Cardiac fibroblast (primary cell): Measurements from ENCODE around the gene SERPINA5.

Experiments
- DNase-seq, 2 donors: peaks; one replicate each; pipeline versions ENCODE4 v3.0.0 to v3.0.0-alpha.2; 2010; ENCODE audit warnings: low read depth in 2 of 2
- H3K4me3 ChIP-seq, 2 donors: replicated peaks in 1 of 2; 1 replicate in 1 of 2; 2 replicates in 1 of 2; pipeline ENCODE4 v1.5.1; 2011; ENCODE audit warnings: low read depth in 2 of 2, low read length in 2 of 2, mild to moderate bottlenecking in 2 of 2, moderate library complexity in 1 of 2
- CTCF ChIP-seq: IDR thresholded peaks from one replicate; pipeline ENCODE4 v1.5.1; 2011; ENCODE audit warnings: low read depth, mild to moderate bottlenecking, low read length, inconsistent platforms

The SERPINA5 gene

GRCh38 chr14:94584591-94585280 is 3.5 kb downstream of the SERPINA5 start:
- DNase-seq, result peak in 1 of 2 donors; percentile 48
- no peak for TF ChIP-seq CTCF
- H3K4me3 ChIP-seq, result no peak overlapping the region

DNA sequence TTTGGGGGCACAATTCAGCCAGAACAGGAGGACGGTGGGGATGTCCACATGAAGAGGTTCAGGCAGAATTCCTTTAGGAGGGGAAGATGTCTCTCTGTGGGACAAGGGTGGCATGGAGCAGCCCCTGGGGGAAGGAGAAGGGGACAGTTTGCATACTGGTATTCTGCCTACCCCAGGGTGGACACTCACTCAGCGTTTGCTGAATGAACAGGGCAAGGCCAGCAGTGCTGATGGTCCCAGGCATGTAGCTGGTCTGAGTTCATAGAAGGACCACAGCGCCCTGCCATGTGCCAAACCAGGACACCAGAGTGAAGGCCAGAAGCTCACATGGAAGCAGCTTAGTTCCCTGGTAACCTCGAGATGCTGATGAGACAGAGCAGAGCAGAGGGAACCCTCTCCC is 5.4 kb downstream of the SERPINA5 start:
- TF ChIP-seq CTCF, result no peak

GRCh38 chr14:94588311-94588710 is 7.1 kb downstream of the SERPINA5 start:
- TF ChIP-seq CTCF, result no peak
- peak in 1 of 2 donors; percentile 47 for DNase-seq
- no peak overlapping the region for H3K4me3 ChIP-seq

More for the DNA sequence above, 5.4 kb downstream of the SERPINA5 start:
- no peak overlapping the region for H3K4me3 ChIP-seq
- no peak for DNase-seq

DNA sequence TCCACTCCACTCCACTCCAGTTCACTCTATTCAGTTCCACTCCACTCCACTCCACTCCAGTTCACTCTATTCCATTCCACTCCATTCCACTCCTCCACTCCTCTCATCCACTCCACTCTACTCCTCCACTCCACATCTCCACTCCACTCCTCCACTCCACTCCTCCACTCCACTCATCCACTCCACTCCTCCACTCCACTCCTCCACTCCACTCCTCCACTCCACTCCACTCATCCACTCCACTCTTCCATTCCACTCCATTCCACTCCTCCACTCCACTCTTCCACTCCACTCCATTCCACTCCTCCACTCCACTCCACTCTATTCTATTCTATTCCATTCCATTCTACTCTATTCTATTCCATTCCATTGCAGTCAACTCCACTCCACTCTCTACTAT is 9.8 kb downstream of the SERPINA5 start:
- no peak overlapping the region for H3K4me3 ChIP-seq

GRCh38 chr14:94591871-94592270 is 10.6 kb downstream of the SERPINA5 start:
- no peak overlapping the region for H3K4me3 ChIP-seq
- no peak for DNase-seq
- TF ChIP-seq CTCF, result no peak

More for the DNA sequence above, 9.8 kb downstream of the SERPINA5 start:
- no peak for DNase-seq
- no peak for TF ChIP-seq CTCF

- TF ChIP-seq CTCF, result no peak
- no peak for DNase-seq
- no peak overlapping the region for H3K4me3 ChIP-seq
These were observed 11.2 kb downstream of the SERPINA5 start for GRCh38 chr14:94592457-94592856.

- no peak overlapping the region for H3K4me3 ChIP-seq
- no peak for TF ChIP-seq CTCF
- DNase-seq, result no peak
These were observed 12.1 kb downstream of the SERPINA5 start for GRCh38 chr14:94593376-94593748.
